Adrenal gland (tissue), 5 donors: Measurements from ENCODE around the gene SH3BP4.

Experiments
- POLR2A ChIP-seq, 2 donors: fragments of 450-650 bp; IDR thresholded peaks; one replicate each; pipeline ENCODE4 v1.6.1; 2017; ENCODE audit warnings: antibody characterized with exemption in 2 of 2, mild to moderate bottlenecking in 2 of 2, moderate library complexity in 1 of 2
- TF ChIP-seq, protein P1 (sequence below), 6 experiments: fragments of 450-650 bp in 4 of 6; fragments of 200-600 bp in 2 of 6; sonication (generic) in 1 of 6; IDR thresholded peaks; 1 replicate in 5 of 6; 2 replicates in 1 of 6; pipeline versions ENCODE4 v1.5.1 to v1.8.0; 2016 to 2021; ENCODE audit warnings: antibody characterized with exemption in 6 of 6, mild to moderate bottlenecking in 2 of 6, moderate library complexity in 1 of 6
- donor health status: DM: no; HTN: no; CAD: no.

DNA sequence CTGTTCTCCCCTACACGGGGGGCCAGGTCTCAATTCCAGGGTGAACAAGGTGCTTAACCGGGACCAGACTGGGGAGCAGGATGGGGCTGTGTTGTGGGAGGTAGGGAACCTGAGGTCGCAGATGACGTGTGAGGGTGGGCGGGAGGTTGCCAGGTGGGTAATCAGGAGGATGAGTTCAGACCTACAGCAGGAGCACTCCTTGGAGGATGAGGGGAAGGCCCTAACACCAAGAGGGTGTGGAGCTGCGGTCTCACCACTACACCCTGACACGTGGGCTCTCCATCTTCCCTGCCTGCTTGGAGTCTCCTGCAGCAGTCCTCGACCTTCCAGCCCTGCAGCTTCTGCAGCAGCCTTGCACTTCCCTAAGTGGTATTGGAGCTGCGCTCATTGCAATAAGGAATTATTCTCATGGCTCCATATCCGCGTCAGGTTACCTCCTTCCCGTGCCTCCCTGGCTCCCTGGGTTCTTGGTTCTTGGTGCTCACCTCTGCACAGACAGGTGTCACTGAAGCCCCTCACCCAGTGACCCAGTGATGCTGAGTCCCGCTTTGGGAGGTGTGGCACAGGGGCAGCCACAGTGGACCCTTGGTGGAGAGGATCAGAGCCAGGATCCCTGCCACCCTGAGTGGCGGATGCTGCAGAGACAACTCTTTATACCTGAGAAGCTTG, 15.5 kb downstream of the SH3BP4 start:
- no peak for TF ChIP-seq POLR2A (IDR thresholded peaks at IDR 0.05)
- TF ChIP-seq, protein P1, sequence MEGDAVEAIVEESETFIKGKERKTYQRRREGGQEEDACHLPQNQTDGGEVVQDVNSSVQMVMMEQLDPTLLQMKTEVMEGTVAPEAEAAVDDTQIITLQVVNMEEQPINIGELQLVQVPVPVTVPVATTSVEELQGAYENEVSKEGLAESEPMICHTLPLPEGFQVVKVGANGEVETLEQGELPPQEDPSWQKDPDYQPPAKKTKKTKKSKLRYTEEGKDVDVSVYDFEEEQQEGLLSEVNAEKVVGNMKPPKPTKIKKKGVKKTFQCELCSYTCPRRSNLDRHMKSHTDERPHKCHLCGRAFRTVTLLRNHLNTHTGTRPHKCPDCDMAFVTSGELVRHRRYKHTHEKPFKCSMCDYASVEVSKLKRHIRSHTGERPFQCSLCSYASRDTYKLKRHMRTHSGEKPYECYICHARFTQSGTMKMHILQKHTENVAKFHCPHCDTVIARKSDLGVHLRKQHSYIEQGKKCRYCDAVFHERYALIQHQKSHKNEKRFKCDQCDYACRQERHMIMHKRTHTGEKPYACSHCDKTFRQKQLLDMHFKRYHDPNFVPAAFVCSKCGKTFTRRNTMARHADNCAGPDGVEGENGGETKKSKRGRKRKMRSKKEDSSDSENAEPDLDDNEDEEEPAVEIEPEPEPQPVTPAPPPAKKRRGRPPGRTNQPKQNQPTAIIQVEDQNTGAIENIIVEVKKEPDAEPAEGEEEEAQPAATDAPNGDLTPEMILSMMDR (IDR thresholded peaks at IDR 0.05) = no peak
